Subcutaneous abdominal adipose tissue (tissue), 5 donors: ENCODE measurements around the gene VSIG2.

Experiments used
- H3K27ac ChIP-seq: one replicate; pipeline ENCODE4 v1.7.0; 2013; ENCODE audit warnings: low read depth, mild to moderate bottlenecking, inconsistent platforms, low read length, moderate library complexity
- H3K27me3 ChIP-seq, 5 donors: one replicate each; pipeline ENCODE4 v1.7.0; 2013; ENCODE audit warnings: low read length in 5 of 5, inconsistent platforms in 1 of 5; ENCODE audit not compliant: control insufficient read depth in 5 of 5, insufficient read depth in 4 of 5
- H3K36me3 ChIP-seq, 5 donors: one replicate each; pipeline ENCODE4 v1.7.0; 2013; ENCODE audit warnings: low read length in 5 of 5; ENCODE audit not compliant: control insufficient read depth in 5 of 5, insufficient read depth in 5 of 5
- H3K4me1 ChIP-seq, 5 donors: one replicate each; pipeline ENCODE4 v1.7.0; 2013; ENCODE audit warnings: low read length in 5 of 5, mild to moderate bottlenecking in 3 of 5, moderate library complexity in 1 of 5; ENCODE audit not compliant: control insufficient read depth in 5 of 5, insufficient read depth in 5 of 5
- H3K4me3 ChIP-seq, 5 donors: one replicate each; pipeline ENCODE4 v1.7.0; 2013; ENCODE audit warnings: low read length in 5 of 5, low read depth in 1 of 5
- H3K9ac ChIP-seq, 5 donors: one replicate each; pipeline ENCODE4 v1.7.0; 2013; ENCODE audit warnings: low read length in 5 of 5, mild to moderate bottlenecking in 4 of 5, moderate library complexity in 3 of 5
- H3K9me3 ChIP-seq, 5 donors: one replicate each; pipeline ENCODE4 v1.7.0; 2013; ENCODE audit warnings: low read length in 5 of 5; ENCODE audit not compliant: control insufficient read depth in 5 of 5
- donor health status: healthy.
- donor health status: healthy.
- donor health status: healthy.
- donor health status: healthy.
- donor health status: healthy.

The VSIG2 gene

DNA sequence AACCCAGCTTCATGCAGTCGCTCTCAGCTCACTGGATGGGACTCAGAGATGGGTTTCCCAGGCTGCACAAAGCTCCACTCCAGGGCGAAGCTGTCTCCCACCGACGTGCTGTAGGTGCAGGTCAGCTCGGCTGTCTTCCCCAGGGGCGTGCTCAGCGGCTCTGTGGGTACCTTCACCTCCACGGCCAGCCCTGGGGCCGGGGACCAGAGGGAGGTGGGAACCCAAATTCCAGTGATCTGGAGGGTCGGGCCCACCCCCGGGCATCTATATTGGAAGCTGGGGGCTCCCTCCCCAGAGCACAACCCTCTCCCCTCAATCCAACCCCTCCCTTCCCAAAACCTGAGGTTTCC lies 689 bp downstream of the VSIG2 start:
- Histone ChIP-seq H3K27me3 (peaks cover 8 to 35% (median 31%) of the 10 kb centered on the region in 5 donors), H3K4me3 (no peak overlapping the region), H3K27ac (no peak overlapping the region), H3K4me1 (peaks cover 7 to 88% (median 35%) of the 10 kb centered on the region in 5 donors), H3K9ac (no peak overlapping the region), H3K9me3 (no peaks in the 10 kb centered on the region), H3K36me3 (peaks cover 0 to 33% (median 21%) of the 10 kb centered on the region in 5 donors)

DNA sequence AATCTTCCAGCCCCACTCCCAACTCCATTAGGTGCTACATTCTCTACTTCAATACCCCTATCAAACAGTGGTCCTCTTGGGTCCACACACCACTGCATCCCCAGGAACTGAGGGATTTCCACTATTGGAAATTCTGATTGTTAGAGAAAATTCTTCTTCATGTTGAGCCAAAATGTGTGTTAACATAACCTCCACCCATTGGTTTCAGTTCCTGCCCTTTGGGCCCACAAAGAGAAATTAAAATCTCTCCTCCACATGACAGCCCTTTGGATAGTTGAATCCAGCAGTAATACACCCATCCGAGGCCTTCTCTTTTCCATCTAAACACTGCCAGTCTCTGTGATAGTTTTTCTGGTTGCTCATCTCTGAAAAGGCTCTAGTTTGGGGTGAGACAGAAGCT lies 2.1 kb downstream of the VSIG2 start:
- H3K27ac ChIP-seq, result no peak overlapping the region
- H3K9ac ChIP-seq, result no peak overlapping the region
- peaks cover 19 to 34% (median 29%) of the 10 kb centered on the region in 5 donors for H3K27me3 ChIP-seq
- no peaks in the 10 kb centered on the region for H3K9me3 ChIP-seq
- H3K36me3 ChIP-seq, result peaks cover 0 to 26% (median 16%) of the 10 kb centered on the region in 5 donors
- H3K4me1 ChIP-seq, result peaks cover 10 to 84% (median 37%) of the 10 kb centered on the region in 5 donors
- H3K4me3 ChIP-seq, result no peak overlapping the region

GRCh38 chr11:124748481-124749343 lies 3.3 kb downstream of the VSIG2 start:
- Histone ChIP-seq H3K36me3 (peaks cover 0 to 17% (median 5%) of the 10 kb centered on the region in 5 donors), H3K4me1 (peaks cover 10 to 72% (median 37%) of the 10 kb centered on the region in 5 donors), H3K9me3 (no peaks in the 10 kb centered on the region), H3K27me3 (peaks cover 19 to 38% (median 32%) of the 10 kb centered on the region in 5 donors), H3K27ac (peak overlapping the region; percentile 41), H3K4me3 (no peak overlapping the region), H3K9ac (no peak overlapping the region)

GRCh38 chr11:124748100-124748418 lies 4.0 kb downstream of the VSIG2 start:
- H3K4me3 ChIP-seq, result no peak overlapping the region
- peak overlapping the region; percentile 41 for H3K27ac ChIP-seq
- no peak overlapping the region for H3K9ac ChIP-seq
- H3K27me3 ChIP-seq, result peaks cover 19 to 35% (median 32%) of the 10 kb centered on the region in 5 donors
- H3K36me3 ChIP-seq, result peaks cover 0 to 11% (median 0%) of the 10 kb centered on the region in 5 donors
- peaks cover 8 to 66% (median 37%) of the 10 kb centered on the region in 5 donors for H3K4me1 ChIP-seq
- H3K9me3 ChIP-seq, result no peaks in the 10 kb centered on the region

- Histone ChIP-seq H3K27ac (peak overlapping the region; percentile 41), H3K4me3 (peak overlapping the region in 3 of 5 donors; percentile 30 to 71 (median 36))
Measured at GRCh38 chr11:124747406-124748099, 4.5 kb downstream of the VSIG2 start.

DNA sequence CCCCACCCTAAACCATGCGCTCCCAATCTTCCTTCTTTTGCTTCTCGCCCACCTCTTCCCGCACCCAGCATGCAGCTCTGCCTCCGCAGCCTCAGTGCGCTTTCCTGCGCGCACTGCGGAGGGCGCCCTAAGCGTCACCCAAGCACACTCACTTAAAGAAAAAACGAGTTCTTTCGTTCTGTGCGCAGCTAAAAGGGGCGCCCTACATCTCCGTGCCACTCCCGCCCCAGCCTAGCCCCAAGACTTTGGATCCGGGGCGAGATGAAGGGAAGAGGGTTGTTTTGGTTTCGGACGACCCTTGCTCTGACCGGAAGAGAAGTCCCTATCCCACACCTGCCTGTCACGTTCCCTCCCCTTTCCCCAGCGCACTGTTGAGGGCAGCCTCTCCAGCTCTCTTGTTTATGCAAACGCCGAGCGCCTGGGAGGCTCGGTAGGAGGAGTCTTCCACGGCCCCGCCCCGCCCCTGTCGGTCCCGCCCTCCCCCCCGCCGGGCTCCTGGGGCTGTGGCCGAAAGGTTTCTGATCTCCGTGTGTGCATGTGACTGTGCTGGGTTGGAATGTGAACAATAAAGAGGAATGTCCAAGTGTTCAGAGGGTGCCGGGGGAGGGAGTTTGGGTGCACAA lies 5.3 kb downstream of the VSIG2 start:
- Histone ChIP-seq H3K9ac (peak overlapping the region in 2 of 5 donors; percentile 2 to 39), H3K9me3 (no peaks in the 10 kb centered on the region), H3K36me3 (peaks cover 0 to 5% (median 0%) of the 10 kb centered on the region in 5 donors), H3K4me3 (peak overlapping the region; percentile 71 to 86 (median 76)), H3K4me1 (peaks cover 8 to 54% (median 32%) of the 10 kb centered on the region in 5 donors), H3K27ac (peak overlapping the region; percentile 41), H3K27me3 (peaks cover 26 to 40% (median 31%) of the 10 kb centered on the region in 5 donors)

More at GRCh38 chr11:124747406-124748099, 4.5 kb downstream of the VSIG2 start:
- Histone ChIP-seq H3K9ac (no peak overlapping the region), H3K9me3 (no peaks in the 10 kb centered on the region), H3K27me3 (peaks cover 22 to 35% (median 33%) of the 10 kb centered on the region in 5 donors), H3K36me3 (peaks cover 0 to 7% (median 0%) of the 10 kb centered on the region in 5 donors), H3K4me1 (peaks cover 8 to 61% (median 37%) of the 10 kb centered on the region in 5 donors)

DNA sequence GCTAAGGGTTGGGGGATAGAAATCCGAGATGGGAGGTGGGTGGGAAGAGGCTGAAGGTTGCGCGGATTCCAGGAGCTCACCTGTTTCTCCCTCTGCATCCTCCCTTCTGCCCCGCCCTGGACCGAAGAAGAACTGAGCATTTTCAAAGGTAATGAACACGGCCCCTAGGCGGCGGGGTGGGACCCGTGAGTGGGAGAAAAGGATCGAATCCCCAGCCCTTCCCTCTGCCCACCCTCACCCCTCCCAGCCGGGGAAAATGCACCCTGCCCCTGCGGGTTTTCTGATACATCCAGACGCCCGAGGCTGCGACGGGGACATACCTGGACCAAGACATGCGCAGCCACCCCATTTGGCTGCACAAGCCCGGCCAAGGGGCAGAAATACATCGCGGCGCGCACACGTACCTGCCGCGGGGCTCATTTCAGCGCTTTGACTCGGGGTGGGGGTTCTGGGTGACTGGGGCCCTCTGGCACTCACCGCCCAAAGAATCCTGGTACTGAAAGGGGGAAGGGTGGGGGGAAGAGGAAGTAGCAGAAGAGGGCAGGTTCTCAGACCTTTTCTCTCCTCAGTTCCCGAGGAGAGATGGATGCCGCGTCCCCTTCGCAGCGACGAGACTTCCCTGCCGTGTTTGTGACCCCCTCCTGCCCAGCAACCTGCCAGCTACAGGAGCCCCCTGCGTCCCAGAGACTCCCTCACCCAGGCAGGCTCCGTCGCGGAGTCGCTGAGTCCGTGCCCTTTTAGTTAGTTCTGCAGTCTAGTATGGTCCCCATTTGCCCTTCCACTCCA lies 6.0 kb downstream of the VSIG2 start:
- Histone ChIP-seq H3K4me1 (peaks cover 8 to 53% (median 32%) of the 10 kb centered on the region in 5 donors), H3K9ac (peak overlapping the region in 2 of 5 donors; percentile 2 to 39), H3K27me3 (peaks cover 27 to 40% (median 28%) of the 10 kb centered on the region in 5 donors), H3K27ac (no peak overlapping the region), H3K4me3 (peak overlapping the region; percentile 71 to 86 (median 76)), H3K36me3 (peaks cover 0 to 4% (median 0%) of the 10 kb centered on the region in 5 donors), H3K9me3 (no peaks in the 10 kb centered on the region)

GRCh38 chr11:124745270-124745834 lies 6.7 kb downstream of the VSIG2 start:
- Histone ChIP-seq H3K9me3 (no peaks in the 10 kb centered on the region), H3K4me1 (peaks cover 8 to 53% (median 33%) of the 10 kb centered on the region in 5 donors), H3K36me3 (peaks cover 0 to 3% (median 0%) of the 10 kb centered on the region in 5 donors), H3K27ac (no peak overlapping the region), H3K9ac (no peak overlapping the region), H3K27me3 (peaks cover 28 to 40% (median 32%) of the 10 kb centered on the region in 5 donors), H3K4me3 (peak overlapping the region in 1 of 5 donors; percentile 76)

- no peak overlapping the region for H3K9ac ChIP-seq
- H3K4me1 ChIP-seq, result peaks cover 8 to 40% (median 35%) of the 10 kb centered on the region in 5 donors
- H3K9me3 ChIP-seq, result no peaks in the 10 kb centered on the region
- H3K36me3 ChIP-seq, result no peaks in the 10 kb centered on the region
- H3K4me3 ChIP-seq, result no peak overlapping the region
- no peak overlapping the region for H3K27ac ChIP-seq
- peaks cover 25 to 38% (median 33%) of the 10 kb centered on the region in 5 donors for H3K27me3 ChIP-seq
Measured at GRCh38 chr11:124743050-124743449, 9.0 kb downstream of the VSIG2 start.
